GM19372 (cell line): ENCODE data around the gene C9orf43.
"Not testable (repeated sequence)": the region's sequence is repeated elsewhere in the genome, so short reads cannot be mapped to it uniquely, and the experiment has no call there.

Experiments
- ATAC-seq: cut with Tn5 transposase; IDR thresholded peaks from one replicate; pipeline ENCODE4 v1.9.1; 2021; ENCODE audit warnings: mild to moderate bottlenecking, low read depth, moderate library complexity; ENCODE audit not compliant: unreplicated experiment

Gene C9orf43

DNA sequence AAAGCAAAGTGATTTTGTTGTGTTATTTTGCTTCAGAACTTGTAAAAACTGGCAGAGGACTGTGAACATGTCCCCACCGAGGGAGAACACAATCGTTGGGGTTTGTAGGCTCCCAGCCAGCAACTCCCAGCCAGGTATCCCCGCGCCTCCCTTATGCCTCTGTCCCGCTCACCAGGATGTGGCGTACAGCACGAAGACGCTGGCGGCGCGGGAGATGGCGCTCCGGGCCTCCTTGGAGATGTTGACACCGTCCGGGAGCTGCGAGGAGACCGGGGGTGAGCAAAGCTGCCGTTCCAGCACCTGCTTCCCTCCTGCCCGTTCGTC lies 702 bp upstream of the C9orf43 start:
- ATAC-seq = no peak

DNA sequence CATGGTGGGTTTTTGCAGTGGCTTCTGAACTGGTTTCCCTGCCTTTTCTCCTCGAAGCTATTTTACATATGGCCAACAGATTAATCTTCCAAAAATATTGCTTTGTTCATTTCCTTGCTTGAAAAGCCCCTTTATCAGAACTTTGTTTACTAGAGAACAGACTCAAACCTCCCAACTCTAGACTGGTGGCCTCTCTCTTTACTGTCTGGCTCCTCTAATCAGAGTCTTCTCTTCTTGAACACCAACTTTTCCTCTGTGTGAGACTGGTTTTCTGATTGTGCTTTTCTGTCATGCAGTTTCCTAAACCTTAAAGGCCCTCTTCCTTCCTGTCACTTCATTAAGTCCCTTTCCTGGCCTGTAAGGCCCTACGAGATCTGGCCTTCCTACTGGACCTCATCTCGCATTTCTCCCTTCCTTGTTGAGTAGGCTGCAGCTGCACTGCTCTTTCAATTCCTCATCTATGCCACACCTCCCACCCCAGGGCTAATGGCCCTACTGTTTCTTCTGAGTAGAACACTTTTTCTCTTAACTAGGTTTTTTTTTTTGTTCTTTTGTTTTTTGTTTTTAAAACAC lies 5.7 kb downstream of the C9orf43 start:
- ATAC-seq = peak; percentile 99

DNA sequence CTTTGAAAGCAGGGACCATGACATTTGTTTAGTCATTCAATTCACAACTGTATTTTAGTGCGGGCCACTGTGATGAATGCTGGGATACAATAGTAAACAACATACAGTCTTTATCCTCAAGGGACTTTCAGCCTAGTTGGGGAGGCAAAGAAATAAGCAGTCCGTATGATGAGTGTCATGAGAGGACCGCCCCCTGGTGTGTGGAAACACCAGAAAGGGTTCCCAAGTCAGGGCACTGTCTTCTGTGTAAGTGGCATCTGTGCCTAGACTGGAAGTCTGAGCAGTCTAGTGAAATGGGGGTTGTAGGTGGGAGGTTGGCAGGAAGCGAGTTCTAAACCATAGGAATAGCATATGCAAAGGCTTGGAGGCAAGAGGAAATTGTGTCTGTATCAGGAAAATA lies 6.8 kb downstream of the C9orf43 start:
- ATAC-seq = no peak

DNA sequence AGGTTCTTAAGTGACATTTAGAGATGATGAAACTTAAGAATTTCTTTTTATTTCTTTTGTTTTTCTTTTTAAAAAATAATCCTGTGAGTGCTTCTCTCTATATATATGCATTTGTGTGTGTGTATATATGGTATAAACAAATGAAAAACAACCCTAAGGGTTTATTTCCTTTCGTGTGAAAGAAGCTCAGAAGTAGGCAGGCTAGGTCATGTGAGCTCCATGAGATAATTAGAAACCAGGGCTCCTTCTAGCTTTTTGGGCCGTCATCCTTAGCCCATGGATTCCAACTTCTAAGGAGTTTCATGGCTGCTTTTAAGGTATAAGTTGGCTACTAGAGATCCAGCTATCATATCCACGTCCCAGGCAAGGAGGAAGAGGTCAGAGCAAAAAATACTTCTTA lies 11.2 kb downstream of the C9orf43 start:
- no peak for ATAC-seq

DNA sequence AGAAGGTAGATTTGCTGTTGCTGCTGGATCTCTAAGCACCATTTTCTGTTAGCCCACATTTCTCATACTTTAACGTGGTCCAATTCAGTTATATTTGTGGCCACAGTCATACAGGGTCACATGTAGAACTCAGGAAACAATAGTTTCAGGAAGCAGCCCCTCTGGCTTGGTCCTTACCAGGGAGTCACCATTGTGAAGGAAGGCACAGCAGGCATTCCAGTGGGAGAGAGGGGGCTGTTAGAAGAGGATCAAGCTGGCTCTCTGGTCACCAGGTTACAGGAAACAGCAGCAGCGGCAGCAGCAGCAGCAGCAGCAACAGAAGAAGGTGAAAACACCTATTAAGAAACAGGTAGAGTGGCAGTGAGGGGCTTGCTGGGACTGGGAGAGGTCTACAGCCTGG lies 14.5 kb downstream of the C9orf43 start:
- ATAC-seq = no peak

DNA sequence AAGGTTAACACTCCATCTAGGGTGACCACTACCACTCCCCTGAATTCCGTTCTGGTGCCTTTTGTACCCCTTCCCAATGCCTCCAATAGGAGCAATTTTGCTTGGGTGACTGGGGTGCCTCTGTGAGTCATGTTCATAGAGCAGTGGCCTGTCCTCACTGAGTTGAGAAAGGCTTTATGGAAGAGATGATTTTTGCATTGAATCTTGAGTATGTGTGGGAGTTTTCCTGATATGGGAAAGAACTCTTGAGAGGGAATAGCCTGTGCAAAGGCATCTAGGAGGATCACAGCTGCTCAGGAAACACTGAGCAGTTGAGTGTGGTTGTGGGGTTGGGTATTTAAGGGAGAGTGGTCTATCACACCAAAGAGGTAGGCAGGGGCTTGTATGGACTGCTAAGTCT lies 16.2 kb downstream of the C9orf43 start:
- ATAC-seq = no peak

DNA sequence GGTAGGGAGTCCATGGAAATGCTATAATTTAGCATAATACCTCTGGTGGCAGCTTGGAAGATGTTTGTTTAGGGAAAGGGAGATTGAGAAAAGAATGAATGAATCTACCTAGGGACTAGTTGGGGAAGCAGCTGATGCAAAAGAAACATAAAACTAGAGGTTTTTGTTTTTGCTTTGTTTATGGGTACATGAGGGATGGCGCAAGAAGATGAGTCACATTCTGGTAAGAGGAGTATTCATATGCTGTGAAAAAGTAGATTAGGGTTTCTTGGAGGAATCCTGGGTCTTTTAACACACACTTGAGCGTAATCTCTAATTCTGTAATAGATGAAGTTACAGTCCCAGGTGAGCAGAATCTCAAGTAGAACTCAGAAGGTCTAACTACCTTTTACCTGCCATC lies 17.1 kb downstream of the C9orf43 start:
- no peak for ATAC-seq

DNA sequence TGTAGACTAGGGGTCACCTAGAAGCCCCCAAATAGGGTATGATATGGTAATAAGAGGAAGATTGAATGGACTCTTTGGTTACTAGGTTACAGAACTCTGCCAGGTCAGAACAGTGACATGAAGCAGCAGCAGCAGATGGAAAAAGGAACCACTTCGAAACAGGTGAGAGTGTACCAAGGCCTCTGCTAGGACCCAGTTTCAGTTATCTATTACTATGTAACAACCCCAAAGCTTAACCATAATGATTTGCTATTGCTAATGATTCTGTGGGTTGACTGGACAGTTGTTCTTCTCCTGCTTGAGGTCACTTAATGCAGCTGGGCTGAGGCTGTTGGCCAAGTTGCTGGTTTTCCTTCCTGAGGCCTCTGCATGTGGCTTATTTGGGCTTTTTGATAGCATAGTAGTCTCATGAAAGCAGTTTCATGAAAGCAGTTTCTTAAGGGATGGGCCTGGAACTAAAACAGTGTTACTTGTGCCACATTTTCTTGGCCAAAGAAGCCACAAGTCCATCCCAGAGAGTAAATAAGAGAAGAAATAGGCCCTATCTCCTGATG lies 17.6 kb downstream of the C9orf43 start:
- ATAC-seq = no peak

DNA sequence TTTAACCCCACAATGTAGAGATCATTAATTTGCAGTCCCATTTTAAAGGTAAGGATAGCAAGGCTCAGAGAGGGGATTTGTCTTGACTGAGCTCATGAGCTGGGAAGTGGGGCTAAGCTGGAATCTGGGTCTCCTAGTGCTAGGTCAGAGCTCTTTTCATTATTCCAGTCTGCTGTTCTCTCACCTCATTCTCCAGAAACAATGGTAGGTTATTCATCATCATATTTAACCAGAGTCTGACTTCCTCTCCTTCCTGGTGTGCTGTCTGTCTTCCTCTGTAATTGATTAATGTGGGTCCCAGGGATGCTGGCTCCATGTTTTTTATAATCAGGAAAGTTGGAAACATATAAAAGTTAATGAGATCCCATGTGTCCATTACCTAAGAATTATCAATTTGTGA lies 20.6 kb downstream of the C9orf43 start:
- no peak for ATAC-seq

DNA sequence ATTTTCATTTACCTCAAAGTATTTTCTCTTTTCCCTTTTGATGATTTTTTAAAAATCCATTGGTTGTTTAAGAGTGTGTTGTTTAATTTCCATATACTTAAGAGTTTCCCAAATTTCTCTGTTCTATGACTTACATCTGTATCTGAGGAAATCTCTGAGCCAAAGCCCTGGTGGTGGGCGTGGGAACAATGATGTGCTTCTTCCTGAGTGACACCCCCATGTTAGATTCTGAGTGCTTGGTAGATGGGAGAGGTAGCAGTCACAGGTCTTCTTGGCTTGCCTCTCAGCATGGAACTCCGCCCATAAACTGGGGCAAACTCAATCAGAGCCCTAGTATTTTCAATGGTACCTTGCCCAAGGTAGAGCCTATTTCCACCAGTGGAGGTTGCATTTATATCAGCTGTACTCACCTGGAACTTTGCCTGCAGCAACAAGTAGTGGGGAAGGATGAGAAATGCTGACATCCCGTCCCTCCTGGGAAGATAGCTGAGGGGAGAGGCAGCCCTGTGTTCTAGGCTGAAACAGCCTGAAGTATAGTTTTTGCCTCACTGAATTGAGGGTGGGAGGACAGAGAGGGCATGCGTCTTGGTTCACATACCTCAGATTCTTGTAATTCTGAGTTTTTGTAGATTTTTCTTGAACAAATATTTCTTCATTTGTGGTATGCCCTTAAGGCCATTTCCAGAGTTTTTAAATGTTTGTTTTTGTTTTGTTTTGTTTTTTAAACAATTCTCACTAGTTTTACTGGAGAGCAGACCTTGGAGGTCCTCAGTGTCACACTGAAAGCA lies 26.4 kb downstream of the C9orf43 start:
- no peak for ATAC-seq

DNA sequence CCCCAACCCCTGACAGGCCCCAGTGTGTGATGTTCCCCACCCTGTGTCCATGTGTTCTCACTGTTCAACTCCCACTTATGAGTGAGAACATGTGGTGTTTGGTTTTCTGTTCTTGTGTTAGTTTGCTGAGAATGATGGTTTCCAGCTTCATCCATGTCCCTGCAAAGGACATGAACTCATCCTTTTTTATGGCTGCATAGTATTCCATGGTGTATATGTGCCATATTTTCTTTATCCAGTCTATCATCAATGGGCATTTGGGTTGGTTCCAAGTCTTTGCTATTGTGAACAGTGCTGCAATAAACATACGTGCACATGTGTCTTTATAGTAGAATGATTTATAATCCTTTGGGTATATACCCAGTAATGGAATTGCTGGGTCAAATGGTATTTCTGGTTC lies 27.2 kb downstream of the C9orf43 start:
- not testable (repeated sequence) for ATAC-seq

DNA sequence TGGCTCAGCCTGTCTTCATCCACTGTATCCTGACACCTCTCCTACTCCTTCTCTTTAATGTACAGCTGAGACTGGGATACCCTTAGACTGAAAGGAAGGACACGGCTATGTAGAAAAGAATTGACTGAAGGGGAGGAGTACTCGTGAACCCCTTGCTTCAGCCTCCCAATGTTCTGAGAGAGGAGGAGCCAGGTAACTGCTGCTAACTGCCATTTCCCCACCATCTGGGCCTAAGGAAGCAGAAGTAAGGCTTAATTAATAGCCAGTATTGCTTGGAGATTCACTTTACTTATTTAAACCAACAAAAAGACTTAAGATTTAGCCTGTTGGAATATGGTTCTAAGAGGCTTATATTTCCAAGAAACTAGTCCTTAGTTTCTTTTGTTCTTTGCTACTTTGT lies 34.2 kb downstream of the C9orf43 start:
- ATAC-seq = no peak

DNA sequence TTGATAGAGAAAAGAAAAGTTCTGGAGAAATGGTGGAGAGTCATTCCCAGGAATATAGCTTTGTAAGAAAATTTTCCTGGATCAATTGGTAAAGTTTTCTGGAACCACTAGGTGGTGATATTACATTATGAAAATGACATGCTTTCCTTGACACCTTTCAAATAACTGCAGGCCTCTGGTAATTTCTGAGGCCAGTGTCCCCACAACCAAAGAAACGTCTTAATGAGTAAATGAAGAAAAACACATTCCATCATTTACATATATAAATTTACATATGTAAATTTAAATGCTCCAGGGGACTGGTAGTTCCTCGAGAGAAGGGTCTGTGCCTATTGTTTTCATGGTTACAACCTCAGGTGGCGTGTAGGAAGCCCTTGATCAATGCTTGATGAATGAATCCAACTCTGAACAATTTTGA lies 35.8 kb downstream of the C9orf43 start:
- no peak for ATAC-seq

DNA sequence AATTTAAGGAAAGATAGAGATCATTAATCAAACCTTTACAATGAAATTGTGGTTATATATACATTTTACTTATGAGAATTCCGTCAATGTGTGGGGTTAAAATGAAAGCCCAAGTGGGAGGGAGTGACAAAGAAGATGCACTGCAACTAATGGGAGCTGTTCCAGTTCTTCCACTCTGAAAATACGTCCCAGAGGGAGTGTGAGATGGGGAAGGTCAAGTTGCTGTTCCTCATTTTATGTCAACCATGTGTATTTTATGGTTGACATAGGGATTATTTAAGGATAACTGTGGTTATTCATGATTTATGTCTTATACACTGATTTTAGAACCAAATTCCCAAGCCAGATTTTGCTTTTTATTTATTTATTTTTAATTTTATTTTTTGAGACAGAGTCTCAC lies 38.8 kb downstream of the C9orf43 start:
- ATAC-seq = no peak

DNA sequence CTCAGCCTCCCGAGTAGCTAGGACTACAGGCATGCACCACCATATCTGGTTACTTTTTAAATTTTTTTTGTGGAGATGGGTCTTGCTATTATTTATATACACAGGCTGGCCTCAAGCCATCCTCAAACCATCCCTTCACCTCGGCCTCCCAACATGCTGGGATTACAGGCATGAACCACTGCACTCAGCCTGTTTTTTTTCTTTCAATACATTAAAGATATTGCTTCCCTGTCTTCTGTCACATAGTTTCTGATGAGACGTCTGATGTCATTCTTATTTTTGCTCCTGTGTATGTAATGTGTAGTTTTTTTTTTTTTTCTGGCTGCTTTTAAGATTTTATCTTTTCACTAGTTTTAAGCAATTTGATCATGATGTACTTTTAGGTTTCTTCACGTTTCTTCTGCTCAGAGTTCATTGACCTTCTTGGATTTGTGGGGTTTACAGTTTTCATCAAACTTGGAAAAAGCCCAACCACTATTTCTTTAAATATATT lies 41.6 kb downstream of the C9orf43 start:
- no peak for ATAC-seq

DNA sequence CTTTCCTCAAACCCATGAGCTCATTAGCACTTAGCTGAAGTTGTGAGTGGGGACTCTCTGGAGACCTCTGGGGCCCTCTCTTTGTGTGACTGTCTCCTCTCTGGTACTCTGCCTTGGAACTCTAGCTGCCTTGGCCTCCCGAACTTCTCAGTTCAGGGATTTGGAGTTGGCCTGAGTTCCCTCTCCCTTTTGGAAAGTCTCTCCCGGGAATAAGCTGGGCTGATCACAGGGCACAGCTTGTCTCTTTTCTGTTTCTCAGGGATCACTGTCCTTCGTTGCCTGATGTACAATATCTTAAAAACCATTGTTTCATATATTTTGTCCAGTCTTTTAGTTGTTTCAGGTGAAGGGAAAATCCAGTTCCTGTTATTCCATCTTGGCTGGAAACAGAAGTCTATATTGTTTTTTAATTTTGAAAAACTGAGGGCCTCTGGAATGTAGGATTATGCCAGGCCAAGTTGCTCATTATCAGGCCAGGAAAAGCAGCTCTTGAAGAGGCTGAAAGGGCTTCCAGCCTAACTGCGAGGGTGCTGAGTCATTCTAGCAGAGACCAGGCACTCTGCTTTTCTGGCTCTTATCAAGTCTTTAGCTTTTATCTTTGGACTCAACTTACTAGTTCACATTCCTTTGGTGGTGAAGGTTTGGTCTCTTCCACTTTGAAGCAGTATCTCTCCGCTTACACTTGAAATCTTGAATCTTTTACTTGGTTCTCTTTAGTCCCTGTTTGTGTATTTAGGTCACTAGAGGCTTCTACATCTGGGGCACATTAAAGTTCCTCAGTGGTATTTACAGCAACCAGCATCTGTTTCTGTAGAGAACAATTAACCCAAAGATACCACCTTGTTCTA lies 44.6 kb downstream of the C9orf43 start:
- no peak for ATAC-seq

DNA sequence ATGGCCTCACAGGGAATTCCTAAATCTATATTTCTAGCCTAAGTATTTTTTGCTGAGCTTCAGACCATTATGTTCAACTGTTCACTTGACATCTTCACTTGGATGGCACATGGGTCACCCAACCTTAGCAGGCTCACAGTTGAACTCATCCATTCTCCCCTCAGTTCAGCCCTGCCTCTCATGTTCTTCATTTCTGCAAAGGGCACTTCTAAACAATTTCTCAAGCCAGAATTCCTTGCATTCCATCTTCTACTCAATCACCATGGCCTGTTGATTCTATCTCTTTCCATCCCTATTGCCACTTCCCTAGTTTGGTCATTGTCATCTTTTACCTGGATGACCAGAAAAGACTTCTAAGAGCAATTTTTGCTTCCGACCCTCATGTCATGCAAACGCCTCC lies 45.7 kb downstream of the C9orf43 start:
- no peak for ATAC-seq

DNA sequence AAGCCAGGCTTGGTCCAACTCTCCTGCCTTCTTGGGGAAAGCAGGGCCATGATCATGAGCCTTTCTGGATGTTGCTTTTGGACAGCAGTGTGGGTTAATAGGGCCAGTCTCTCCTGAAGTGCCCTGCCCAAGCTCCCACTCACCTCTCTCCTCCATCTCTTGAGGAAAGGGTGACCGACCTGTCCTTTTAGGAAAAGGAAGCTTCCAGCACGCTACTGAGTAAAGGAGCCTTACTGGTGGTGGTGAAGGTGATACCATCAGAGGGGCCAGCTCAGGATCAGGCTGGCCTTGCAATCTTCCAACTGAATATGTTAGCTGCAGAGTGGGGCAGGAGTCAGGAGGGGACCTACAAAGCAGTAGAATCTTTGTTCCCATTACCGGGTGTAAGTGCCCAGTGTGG lies 50.7 kb downstream of the C9orf43 start:
- no peak for ATAC-seq

DNA sequence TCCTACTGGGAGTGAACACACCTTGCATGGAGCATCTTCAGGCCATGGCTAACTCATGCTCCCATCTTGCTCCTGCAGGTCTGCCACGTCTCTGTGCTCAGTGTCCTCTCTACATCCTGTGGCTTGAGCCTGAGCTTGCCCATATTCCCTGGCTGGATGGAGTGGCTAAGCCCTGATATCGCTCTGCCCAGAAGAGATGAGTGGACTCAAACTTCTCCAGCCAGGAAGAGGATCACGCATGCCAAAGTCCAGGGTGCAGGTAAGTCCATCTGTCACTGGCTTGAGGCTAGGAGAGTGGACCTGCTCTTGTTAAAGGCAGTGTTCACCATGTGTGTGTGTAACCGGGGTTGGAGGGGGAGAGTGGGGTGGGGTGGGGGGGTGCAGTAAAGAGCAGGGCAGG lies 51.4 kb downstream of the C9orf43 start:
- no peak for ATAC-seq

DNA sequence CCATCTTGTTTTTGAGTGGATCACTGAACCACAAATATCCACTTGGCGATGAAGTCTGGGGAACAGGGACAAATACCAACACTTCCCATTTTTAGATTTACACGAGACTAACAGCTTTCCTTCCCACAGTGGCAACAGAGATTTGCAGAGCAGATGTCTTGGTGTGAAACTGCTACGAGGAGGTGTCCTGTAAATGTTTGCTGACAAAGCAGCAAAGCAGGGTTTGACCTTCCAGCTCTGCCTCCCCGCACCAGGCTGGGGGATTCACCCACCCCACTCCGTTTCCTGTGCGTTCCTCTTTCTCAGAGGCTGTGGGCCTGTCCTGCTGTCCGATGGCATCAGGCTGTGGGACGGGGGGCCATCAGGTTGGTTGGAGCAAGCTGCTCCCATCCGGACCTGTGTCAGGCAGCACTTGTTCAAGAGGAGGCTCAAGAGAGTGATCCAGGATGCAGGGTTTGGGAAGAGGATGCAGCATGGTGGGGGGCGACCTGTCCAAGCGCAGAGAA lies 52.3 kb downstream of the C9orf43 start:
- ATAC-seq = no peak
